ENCODE data around the gene XRCC4. TPM values are rescaled to one million over a fixed set of nuclear protein-coding genes. Genes with fewer than 3 reads are reported as not detected.

XRCC4 gene
- total and polyA plus RNA-seq, 2 of the 8 experiments (the other 6 are each of a cell fraction or from before 2014, with no cell fraction given) = 3.0 to 8.3 TPM

GRCh38 chr5:83397658-83398057 is 320.3 kb downstream of the XRCC4 start:
- Histone ChIP-seq H2BK120ac (replicated peaks; ENCODE audit: low read depth, low read length) (no peak overlapping the region), H3K79me2 (ENCODE audit: control insufficient read depth in 1 of 2, insufficient read depth in 2 of 2, low read length in 2 of 2) (no peaks in the 10 kb centered on the region), H3K14ac (ENCODE audit: insufficient read length) (no peak overlapping the region), H4K20me1 (replicated peaks in 1 of 2; ENCODE audit: control insufficient read depth in 1 of 2, insufficient read depth in 2 of 2, low read length in 2 of 2) (no peaks in the 10 kb centered on the region), H3K4me1 (replicated peaks in 1 of 4; ENCODE audit: control insufficient read depth in 3 of 4, insufficient read depth in 4 of 4, low read length in 3 of 4) (peaks cover 0 to 5% (median 1%) of the 10 kb centered on the region in 4 experiments; a peak in 2 of 7 replicates), H3K36me3 (ENCODE audit: control insufficient read depth in 2 of 4, insufficient read depth in 4 of 4, low read length in 3 of 4) (no peaks in the 10 kb centered on the region), H4K5ac (ENCODE audit: insufficient read length, low read depth, low read length) (no peak overlapping the region), H3K18ac (ENCODE audit: extremely low read depth, low read length) (no peak overlapping the region), H2AK5ac (ENCODE audit: low read depth, low read length) (no peak overlapping the region; the same call in 1 of the 2 replicates), H2BK20ac (ENCODE audit: low read length) (no peak overlapping the region; the same call in 1 of the 2 replicates), H3K23me2 (ENCODE audit: low read depth, low read length) (no peaks in the 10 kb centered on the region), H3K4me2 (ENCODE audit: insufficient read depth in 1 of 2, low read depth in 2 of 2, low read length in 2 of 2) (no peak overlapping the region), H3K23ac (ENCODE audit: insufficient read length) (no peak overlapping the region), H3K9me3 (ENCODE audit: insufficient read depth in 2 of 2, low read depth in 1 of 2, low read length in 1 of 2) (no peaks in the 10 kb centered on the region), H3K9ac (replicated peaks in 1 of 4; ENCODE audit: extremely low read depth in 1 of 4, low read depth in 3 of 4, low read length in 3 of 4) (no peak overlapping the region), H2BK12ac (ENCODE audit: low read depth, low read length) (no peak overlapping the region), H2AFZ (ENCODE audit: low read length) (no peak overlapping the region), H3K27me3 (replicated peaks in 1 of 4; ENCODE audit: control insufficient read depth in 3 of 4, extremely low read depth in 1 of 4, insufficient read depth in 3 of 4, low read length in 3 of 4) (no peaks in the 10 kb centered on the region), H2BK5ac (ENCODE audit: low read depth, low read length) (no peak overlapping the region), H3K27ac (ENCODE audit: low read depth, low read length) (no peak overlapping the region), H4K91ac (replicated peaks; ENCODE audit: insufficient read length, low read length) (no peak overlapping the region), H2BK15ac (ENCODE audit: low read length) (no peak overlapping the region), H3K79me1 (ENCODE audit: low read depth, low read length) (no peaks in the 10 kb centered on the region), H3K4ac (replicated peaks; ENCODE audit: insufficient read length, low read depth, low read length) (no peak overlapping the region), H3K4me3 (ENCODE audit: extremely low read depth in 1 of 4, insufficient read depth in 2 of 4, low read depth in 3 of 4, low read length in 4 of 4) (no peak overlapping the region), H4K8ac (ENCODE audit: extremely low read depth, insufficient read depth, low read length) (no peak overlapping the region), H3K56ac (replicated peaks; ENCODE audit: insufficient read length, low read depth, low read length) (no peak overlapping the region)
- FAIRE-seq (no peak), DNase-seq (ENCODE audit: low read depth in 1 of 2, low spot score in 2 of 2) (no peak)
- 95% methylated on average over 1 of the region's 1 CpG; no CpG with 5 or more reads in 1 of the 2 experiments for WGBS, 2 experiments (ENCODE audit: extremely low coverage in 1 of 2, insufficient coverage in 1 of 2, insufficient read length in 1 of 2, insufficient replicate concordance in 2 of 2, low coverage in 1 of 2, low lambda C conversion rate in 2 of 2, missing lambda C conversion rate in 1 of 2)
- ChIA-PET CTCF (ENCODE audit: partially characterized antibody) (no interaction called here), POLR2A (ENCODE audit: partially characterized antibody) (no interaction called here)
- TF ChIP-seq SIN3A (conservative IDR thresholded peaks at IDR 0.05 in 1 of 2, IDR thresholded peaks at IDR 0.05 in 1 of 2; ENCODE audit: low read depth in 1 of 2, low read length in 2 of 2) (no peak), TAF1 (IDR thresholded peaks at IDR 0.05; ENCODE audit: low read depth, low read length) (no peak), JUND (IDR thresholded peaks at IDR 0.05; ENCODE audit: low read length) (no peak), KDM1A (IDR thresholded peaks at IDR 0.05; ENCODE audit: borderline replicate concordance, low read length) (no peak), FOSL1 (IDR thresholded peaks at IDR 0.05; ENCODE audit: insufficient read depth, low read depth, low read length) (no peak), CHD2 (IDR thresholded peaks at IDR 0.05; ENCODE audit: low read length) (no peak), RXRA (IDR thresholded peaks at IDR 0.05; ENCODE audit: insufficient read depth, low read depth, low read length) (no peak), MAFK (IDR thresholded peaks at IDR 0.05; ENCODE audit: low read depth, low read length) (no peak), RNF2 (IDR thresholded peaks at IDR 0.05; ENCODE audit: borderline replicate concordance, low read depth, low read length, missing control alignments, poor library complexity, severe bottlenecking) (no peak), USF2 (IDR thresholded peaks at IDR 0.05; ENCODE audit: low read length) (no peak), ZNF274 (IDR thresholded peaks at IDR 0.05; ENCODE audit: borderline replicate concordance, extremely low read depth, low read length) (no peak), CTBP2 (IDR thresholded peaks at IDR 0.05; ENCODE audit: borderline replicate concordance, insufficient read depth, insufficient read length, low read length) (no peak), EZH2 (IDR thresholded peaks at IDR 0.05; ENCODE audit: low read depth, low read length, severe bottlenecking) (no peak)
